H1 (cell line): Measurements from ENCODE around the gene PROKR1.

ENCODE experiments used
- ATF2 ChIP-seq: IDR thresholded peaks from 2 replicates; pipeline ENCODE4 v1.6.1; 2012; ENCODE audit warnings: low read length, inconsistent platforms
- CBX5 ChIP-seq: fragments of 300-800, 300-1000 bp; sonication (generic); IDR thresholded peaks from 2 replicates; pipeline ENCODE4 v1.7.1; 2016; ENCODE audit warnings: antibody characterized with exemption, low read length, low read depth
- CTBP2 ChIP-seq: IDR thresholded peaks from 2 replicates; pipeline ENCODE4 v1.7.0; 2011; ENCODE audit warnings: borderline replicate concordance, mild to moderate bottlenecking, moderate library complexity, mixed read lengths, low read length; ENCODE audit not compliant: insufficient read depth, insufficient read length
- CTCF ChIP-seq, 3 experiments: IDR thresholded peaks; 1 replicate in 2 of 3; 2 replicates in 1 of 3; pipeline versions ENCODE4 v1.5.1 to v1.6.1; 2011; ENCODE audit warnings: low read length in 3 of 3, mild to moderate bottlenecking in 3 of 3, inconsistent platforms in 2 of 3, low read depth in 1 of 3, moderate library complexity in 1 of 3; ENCODE audit not compliant: insufficient read depth in 1 of 3; ENCODE audit errors: control extremely low read depth in 1 of 3
- E2F6 ChIP-seq: IDR thresholded peaks from 2 replicates; pipeline ENCODE4 v1.6.1; 2012; ENCODE audit warnings: inconsistent platforms
- FOSL1 ChIP-seq: IDR thresholded peaks from 2 replicates; pipeline ENCODE4 v1.6.1; 2011; ENCODE audit warnings: mild to moderate bottlenecking, low read depth, low read length, moderate library complexity; ENCODE audit not compliant: insufficient read depth
- HDAC6 ChIP-seq: IDR thresholded peaks from one replicate; pipeline ENCODE4 v1.7.1; 2012; ENCODE audit warnings: low read depth, mild to moderate bottlenecking, inconsistent platforms, low read length, moderate library complexity
- JUND ChIP-seq: IDR thresholded peaks from 2 replicates; pipeline ENCODE4 v1.6.1; 2011; ENCODE audit warnings: mild to moderate bottlenecking, improper control_type of control experiment, low read length
- POLR2A ChIP-seq, 2 experiments: IDR thresholded peaks; 1 replicate in 1 of 2; 2 replicates in 1 of 2; pipeline ENCODE4 v1.6.1; 2011; ENCODE audit warnings: low read depth in 2 of 2, low read length in 2 of 2, mild to moderate bottlenecking in 2 of 2; ENCODE audit errors: control extremely low read depth in 1 of 2
- POLR2AphosphoS5 ChIP-seq: IDR thresholded peaks from 2 replicates; pipeline ENCODE4 v1.6.1; 2011; ENCODE audit warnings: low read depth, low read length
- RBBP5 ChIP-seq: IDR thresholded peaks from 2 replicates; pipeline ENCODE4 v1.7.1; 2012; ENCODE audit warnings: low read depth, mild to moderate bottlenecking, inconsistent platforms, low read length, moderate library complexity, borderline replicate concordance
- YY1 ChIP-seq: IDR thresholded peaks from 2 replicates; pipeline ENCODE4 v1.6.1; 2011; ENCODE audit warnings: low read depth, mild to moderate bottlenecking, low read length

- TF ChIP-seq POLR2AphosphoS5 (no peak), CBX5 (no peak), CTCF (IDR thresholded peaks at IDR 0.05; ENCODE audit: control extremely low read depth in 1 of 3, insufficient read depth in 1 of 3, low read depth in 1 of 3, low read length in 3 of 3) (no peak), FOSL1 (no peak), E2F6 (no peak), HDAC6 (no peak), CTBP2 (no peak), ATF2 (no peak), POLR2A (IDR thresholded peaks at IDR 0.05; ENCODE audit: control extremely low read depth in 1 of 2, low read depth in 2 of 2, low read length in 2 of 2) (no peak), YY1 (no peak), JUND (no peak), RBBP5 (no peak)
Observed at GRCh38 chr2:68637047-68637446, 6.3 kb upstream of the PROKR1 start.
